HG03565 (cell line): ENCODE data around the gene FMO3.

ENCODE experiments used
- ATAC-seq: cut with Tn5 transposase; IDR thresholded peaks from one replicate; pipeline ENCODE4 v1.9.1; 2021; ENCODE audit warnings: mild to moderate bottlenecking, moderate library complexity; ENCODE audit not compliant: unreplicated experiment

FMO3 gene

GRCh38 chr1:171115280-171115897 is 24.7 kb downstream of the FMO3 start:
- no peak for ATAC-seq

GRCh38 chr1:171116676-171117075 is 26.0 kb downstream of the FMO3 start:
- no peak for ATAC-seq

GRCh38 chr1:171117085-171117484 is 26.4 kb downstream of the FMO3 start:
- no peak for ATAC-seq

- no peak for ATAC-seq
Observed at GRCh38 chr1:171119648-171120047, 28.9 kb downstream of the FMO3 start.

- no peak for ATAC-seq
Observed at GRCh38 chr1:171122299-171122698, 31.6 kb downstream of the FMO3 start.

GRCh38 chr1:171122893-171123292 is 32.2 kb downstream of the FMO3 start:
- no peak for ATAC-seq

- no peak for ATAC-seq
Observed at GRCh38 chr1:171126504-171126903, 35.8 kb downstream of the FMO3 start.

- ATAC-seq = no peak
Observed at GRCh38 chr1:171127099-171127498, 36.4 kb downstream of the FMO3 start.

- ATAC-seq = no peak
Observed at GRCh38 chr1:171127501-171127900, 36.8 kb downstream of the FMO3 start.

- no peak for ATAC-seq
Observed at GRCh38 chr1:171128463-171128862, 37.8 kb downstream of the FMO3 start.

GRCh38 chr1:171134204-171134923 is 43.7 kb downstream of the FMO3 start:
- ATAC-seq = no peak

GRCh38 chr1:171137580-171137979 is 46.9 kb downstream of the FMO3 start:
- ATAC-seq = no peak

- ATAC-seq = no peak
Observed at GRCh38 chr1:171138980-171139379, 48.3 kb downstream of the FMO3 start.

GRCh38 chr1:171139890-171140289 is 49.2 kb downstream of the FMO3 start:
- no peak for ATAC-seq

- ATAC-seq = no peak
Observed at GRCh38 chr1:171140401-171140800, 49.7 kb downstream of the FMO3 start.

- ATAC-seq = no peak
Observed at GRCh38 chr1:171140956-171141687, 50.4 kb downstream of the FMO3 start.

- ATAC-seq = no peak
Observed at GRCh38 chr1:171141688-171142415, 51.1 kb downstream of the FMO3 start.

- ATAC-seq = no peak
Observed at GRCh38 chr1:171142416-171143385, 52.0 kb downstream of the FMO3 start.

GRCh38 chr1:171150156-171150555 is 59.5 kb downstream of the FMO3 start:
- no peak for ATAC-seq

- no peak for ATAC-seq
Observed at GRCh38 chr1:171152549-171152948, 61.8 kb downstream of the FMO3 start.
